NCI-H128 (cell line): Measurements from ENCODE around the gene POU2F3.
"Not testable (repeated sequence)": the region's sequence is repeated elsewhere in the genome, so short reads cannot be mapped to it uniquely, and the experiment has no call there.

Experiments used
- DNase-seq: peaks from one replicate; lab custom pipeline; 2025; ENCODE audit not compliant: unreplicated experiment; lab: John Stamatoyannopoulos, UW

Gene POU2F3

DNA sequence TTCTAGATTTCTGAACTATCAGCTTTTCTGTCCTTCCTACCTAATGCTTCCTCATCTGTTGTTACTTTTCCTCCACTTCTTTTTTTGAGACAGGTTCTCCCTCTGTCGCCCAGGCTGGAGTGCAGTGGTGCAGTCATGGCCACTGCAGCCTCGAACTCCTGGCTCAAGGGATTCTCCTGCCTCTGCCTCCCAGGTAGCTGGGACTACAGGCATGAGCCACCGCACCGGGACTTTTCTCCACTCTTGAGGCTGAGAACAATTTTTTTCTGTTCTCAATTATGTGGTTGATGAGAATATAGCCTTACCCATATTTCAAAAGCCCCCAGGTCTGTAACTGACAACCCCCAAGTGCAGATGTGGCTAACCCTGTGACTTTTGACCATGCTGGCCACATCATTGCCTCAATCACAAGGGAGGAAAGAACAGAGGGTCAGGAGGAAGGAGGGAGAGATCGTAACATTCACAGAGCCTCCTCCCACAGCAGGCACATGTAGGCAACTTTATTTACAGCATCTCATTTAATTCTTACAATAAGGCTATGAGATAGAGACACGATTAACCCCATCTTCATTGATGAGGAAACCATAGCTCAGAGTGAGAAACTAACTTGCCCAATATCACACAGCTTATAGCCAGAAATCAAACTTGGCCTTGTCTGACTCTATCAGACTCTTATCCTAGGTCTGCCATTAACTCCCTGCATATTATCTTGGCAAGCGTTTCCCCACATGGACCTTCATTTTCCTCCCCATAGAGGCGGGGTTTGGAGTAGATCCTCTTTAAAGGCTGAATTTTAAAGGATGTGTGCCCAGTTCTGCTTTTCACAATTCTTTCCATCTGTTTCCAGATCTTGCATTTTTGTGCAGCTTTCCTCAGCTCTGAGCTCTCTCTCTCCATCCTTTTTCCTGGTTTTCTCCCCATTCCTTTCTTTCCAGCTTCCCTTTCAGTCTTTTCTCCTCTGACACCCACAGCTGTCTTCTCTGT, 9.6 kb downstream of the POU2F3 start:
- no peak for DNase-seq

GRCh38 chr11:120253377-120253776, 13.4 kb downstream of the POU2F3 start:
- not testable (repeated sequence) for DNase-seq

GRCh38 chr11:120254788-120255518, 15.0 kb downstream of the POU2F3 start:
- no peak for DNase-seq

- no peak for DNase-seq
These were observed 15.6 kb downstream of the POU2F3 start for GRCh38 chr11:120255519-120255866.

DNA sequence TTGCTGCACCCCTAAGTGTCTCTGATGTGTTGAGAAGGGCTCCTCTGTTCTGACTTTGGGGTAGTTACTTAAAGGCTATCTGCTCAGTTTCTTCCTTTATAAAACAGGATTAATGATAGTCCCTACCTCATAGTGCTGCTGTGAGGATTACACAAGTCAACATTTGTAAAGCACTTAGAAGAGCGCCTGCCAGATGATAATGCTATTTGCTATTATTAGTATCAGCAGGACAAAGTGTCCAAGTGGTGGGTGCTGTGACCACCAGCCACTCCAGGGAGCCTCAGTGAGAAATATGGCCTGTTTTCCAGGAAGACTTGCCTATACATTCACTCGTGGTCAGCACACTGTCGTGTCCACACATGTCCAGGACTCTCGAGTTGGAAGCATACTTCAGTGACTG, 16.2 kb downstream of the POU2F3 start:
- no peak for DNase-seq

DNA sequence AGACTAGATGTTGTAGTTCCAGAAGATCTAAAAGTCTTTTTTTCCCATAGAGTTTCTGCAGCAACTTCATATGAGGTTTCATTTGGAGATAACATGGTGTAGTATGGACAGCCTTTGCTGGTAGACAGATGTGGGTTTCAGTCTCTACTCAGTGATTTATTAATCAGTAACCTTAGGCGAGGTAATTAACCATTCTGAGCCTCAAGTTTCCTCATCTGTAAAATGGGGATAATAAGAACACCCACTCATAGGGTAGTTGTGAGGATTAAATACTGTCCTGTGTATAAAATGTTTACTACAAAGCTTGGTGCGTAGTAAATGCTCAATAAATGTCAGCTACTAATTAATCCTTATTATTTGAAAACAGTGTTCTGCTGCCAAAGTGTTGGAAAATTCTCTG, 16.8 kb downstream of the POU2F3 start:
- DNase-seq, result no peak

- no peak for DNase-seq
These were observed 17.4 kb downstream of the POU2F3 start for GRCh38 chr11:120257346-120257745.

DNA sequence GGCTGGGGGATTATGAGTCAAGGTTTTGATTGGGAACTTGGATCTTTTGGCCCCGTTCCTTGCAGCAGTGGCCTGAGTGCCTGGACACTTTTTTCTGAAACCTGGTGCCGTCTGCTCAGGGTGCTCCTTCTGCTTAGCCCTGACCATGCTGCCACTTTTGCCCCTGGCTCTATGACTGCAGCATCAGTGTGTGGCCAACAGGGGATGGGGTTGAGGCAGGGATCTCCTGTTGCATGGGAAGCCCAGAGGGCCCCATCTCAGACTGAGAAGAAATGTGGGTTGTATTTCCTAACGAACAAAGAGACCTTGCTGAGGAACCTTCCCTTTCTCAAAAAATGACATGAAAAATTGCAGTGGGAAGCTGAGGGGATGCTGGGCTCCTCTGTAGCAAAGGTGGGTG, 18.7 kb downstream of the POU2F3 start:
- no peak for DNase-seq

GRCh38 chr11:120259241-120259640, 19.3 kb downstream of the POU2F3 start:
- DNase-seq, result no peak

DNA sequence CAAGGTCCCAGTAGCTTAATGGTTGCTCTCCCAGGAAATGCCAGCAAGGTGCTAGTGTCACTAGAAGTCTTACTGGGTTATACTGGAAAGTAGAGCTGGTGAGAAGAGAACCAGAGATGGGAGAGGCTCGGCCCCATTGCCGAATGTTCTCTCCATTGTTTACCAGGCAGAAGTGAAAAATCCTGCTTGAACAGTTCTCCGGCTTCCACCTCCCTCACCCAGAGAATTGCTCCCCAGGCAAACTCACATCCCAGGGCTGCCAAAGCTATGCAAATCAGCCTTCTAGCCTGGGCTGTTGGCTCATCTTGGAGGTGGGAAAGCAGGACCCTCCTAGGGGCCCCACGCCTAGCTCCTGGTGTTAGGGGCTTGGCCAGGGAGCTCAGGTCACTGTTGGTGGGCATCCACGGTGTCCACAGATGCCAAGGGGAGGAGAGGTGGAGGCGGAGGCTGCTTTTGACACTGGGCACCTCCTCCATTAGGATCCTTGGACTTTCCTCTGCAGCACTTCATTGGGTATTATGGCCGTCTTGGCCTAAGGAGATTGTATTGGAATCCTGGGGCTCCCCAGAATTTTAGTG, 20.1 kb downstream of the POU2F3 start:
- DNase-seq, result no peak

- no peak for DNase-seq
These were observed 20.7 kb downstream of the POU2F3 start for GRCh38 chr11:120260616-120261015.

- no peak for DNase-seq
These were observed 21.4 kb downstream of the POU2F3 start for GRCh38 chr11:120261321-120261720.

- no peak for DNase-seq
These were observed 22.0 kb downstream of the POU2F3 start for GRCh38 chr11:120261931-120262330.

DNA sequence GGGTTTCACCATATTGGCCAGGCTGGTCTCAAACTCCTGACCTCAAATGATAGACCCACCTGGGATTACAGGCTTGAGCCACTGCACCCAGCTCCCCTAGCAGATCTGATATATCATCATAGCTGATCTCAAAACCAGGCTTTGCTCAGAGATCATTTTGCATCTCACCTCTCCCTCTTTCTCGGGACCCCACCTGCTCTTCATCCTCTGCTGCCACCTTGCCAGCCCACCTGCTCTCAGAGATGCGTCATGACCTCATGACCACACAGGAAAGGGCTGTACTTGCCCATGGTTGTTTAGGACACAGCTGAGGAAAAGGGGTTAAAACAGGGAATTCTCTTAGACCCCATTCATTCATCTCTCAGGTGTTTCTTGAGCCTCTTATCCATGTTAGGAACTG, 27.4 kb downstream of the POU2F3 start:
- no peak for DNase-seq

DNA sequence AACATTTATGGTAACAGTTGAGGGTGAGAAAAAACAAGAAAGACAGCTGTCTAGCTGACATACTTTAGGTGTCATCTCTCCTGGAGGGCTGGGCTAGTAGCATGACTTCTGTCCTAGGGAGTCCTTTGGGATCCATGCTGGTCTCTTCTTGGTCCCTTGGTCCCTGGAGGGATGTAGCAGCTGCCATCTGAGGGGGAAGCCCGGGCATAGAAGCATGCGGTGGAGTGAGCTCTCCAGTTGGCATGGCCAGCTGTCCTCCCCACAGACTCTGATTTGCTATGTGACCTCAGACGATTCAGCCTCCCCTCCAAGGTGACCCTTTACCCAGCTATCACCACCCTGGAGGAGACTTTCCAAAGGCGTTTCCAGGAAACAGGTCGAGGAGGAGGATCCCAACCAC, 28.7 kb downstream of the POU2F3 start:
- no peak for DNase-seq

DNA sequence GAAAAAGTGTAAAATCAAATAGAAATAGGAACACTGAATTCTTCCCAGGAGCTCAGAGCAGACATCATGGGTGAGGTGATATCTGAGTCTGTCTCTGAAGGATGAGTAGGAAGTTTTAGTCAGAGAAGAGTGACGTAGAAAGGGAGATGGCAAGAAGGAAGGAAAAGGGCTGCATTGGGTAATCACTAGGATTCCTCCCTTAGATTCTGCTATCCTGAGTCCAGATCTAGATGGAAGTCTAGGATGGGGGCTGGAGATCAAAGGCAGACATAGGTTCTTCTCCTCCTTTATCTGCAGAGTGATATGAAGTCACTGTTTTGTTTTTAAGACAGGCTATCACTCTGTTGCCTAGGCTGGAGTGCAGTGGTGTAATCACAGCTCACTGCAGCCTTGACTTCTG, 30.4 kb downstream of the POU2F3 start:
- DNase-seq, result no peak

- DNase-seq, result no peak
These were observed 31.7 kb downstream of the POU2F3 start for GRCh38 chr11:120271672-120272071.

DNA sequence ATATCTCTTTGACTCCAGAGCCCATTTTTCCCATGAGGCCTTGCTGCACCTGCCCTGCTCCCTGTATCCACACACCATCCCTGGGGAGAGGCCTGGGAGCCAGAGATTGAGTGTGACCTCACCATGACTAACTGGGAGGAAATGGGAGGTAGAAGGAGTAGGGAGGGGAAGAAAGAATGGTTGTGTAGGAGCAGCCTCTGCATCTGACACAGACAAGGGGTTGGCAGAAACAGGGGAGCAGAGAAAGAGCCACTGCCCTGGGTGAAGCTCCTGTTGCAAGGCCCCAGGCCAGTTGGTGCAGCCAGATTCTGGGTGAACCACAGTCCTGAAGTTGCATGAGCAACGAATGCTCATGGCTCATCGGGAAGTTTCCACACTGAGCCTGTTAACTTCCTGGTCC, 32.4 kb downstream of the POU2F3 start:
- DNase-seq, result no peak

- DNase-seq, result no peak
These were observed 33.5 kb downstream of the POU2F3 start for GRCh38 chr11:120273432-120273831.

- not testable (repeated sequence) for DNase-seq
These were observed 34.0 kb downstream of the POU2F3 start for GRCh38 chr11:120273956-120274355.

- no peak for DNase-seq
These were observed 39.6 kb downstream of the POU2F3 start for GRCh38 chr11:120279502-120279901.

- DNase-seq, result no peak
These were observed 40.7 kb downstream of the POU2F3 start for GRCh38 chr11:120280600-120281051.
